22Rv1 (cell line): ENCODE results near the gene C12orf75.

Source experiments
- CTCF ChIP-seq: fragments of 450-650 bp; IDR thresholded peaks from 2 replicates; pipeline ENCODE4 v1.5.1; 2017; ENCODE audit warnings: mild to moderate bottlenecking
- ZFX ChIP-seq: fragments of 450-650 bp; IDR thresholded peaks from 2 replicates; pipeline ENCODE4 v1.6.1; 2017; ENCODE audit warnings: antibody characterized with exemption, borderline replicate concordance

- no peak for TF ChIP-seq CTCF
- no peak for TF ChIP-seq ZFX
Observed at GRCh38 chr12:105369014-105369413, 38.5 kb downstream of the C12orf75 start.
